ENCODE results near the gene SAAL1. TPM values are rescaled to one million over a fixed set of nuclear protein-coding genes. Genes with fewer than 3 reads are reported as not detected.

The SAAL1 gene
- total RNA-seq, 2 experiments from 2014 or later = 32.2 to 52.3 TPM

DNA sequence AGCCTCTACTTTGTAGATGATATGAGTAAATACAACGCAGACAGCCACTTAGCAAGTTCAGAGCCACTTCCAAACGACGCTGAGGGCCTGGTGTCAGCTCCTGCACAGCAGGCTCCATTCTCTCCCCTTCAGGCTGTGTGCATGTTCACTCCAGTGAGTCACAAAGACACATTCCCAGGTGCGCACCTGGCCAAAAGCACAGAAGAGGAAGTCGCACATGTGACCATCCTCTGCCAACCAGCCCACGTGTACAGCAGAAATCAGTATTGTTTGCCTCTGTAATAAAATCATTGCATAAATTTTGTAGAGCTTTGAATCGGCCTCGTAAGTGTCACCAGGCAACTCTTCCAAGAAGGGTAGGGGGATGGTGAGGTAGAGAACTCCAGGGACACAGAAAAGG is 40.3 kb downstream of the SAAL1 start:
- H3K9me3 ChIP-seq (ENCODE audit: low read length) = no peaks in the 10 kb centered on the region
- no peaks in the 10 kb centered on the region for H4K20me1 ChIP-seq (ENCODE audit: insufficient read depth, low read length)
- no peaks in the 10 kb centered on the region for H3K79me2 ChIP-seq (ENCODE audit: insufficient read depth, low read depth, low read length)
- no peak overlapping the region for H3K4me3 ChIP-seq (ENCODE audit: low read depth, low read length, poor library complexity, severe bottlenecking)
- H2AFZ ChIP-seq (ENCODE audit: low read length) = peak overlapping the region; percentile 80
- ChIA-PET POLR2A (interaction anchor here (1.5 kb wide), 1 partner anchor 33 kb away, joined by 3 read pairs; no protein-coding TSS in a partner anchor), CTCF (ENCODE audit: unreplicated experiment) (no interaction called here)
- no TSS peak for BruUV-seq (replicated peaks)
- H3K9me2 ChIP-seq (ENCODE audit: insufficient read depth, low read length) = no peaks in the 10 kb centered on the region
- DNase-seq (ENCODE audit: low spot score) = peak; percentile 83
- peak overlapping the region; percentile 52 for H3K4me2 ChIP-seq (ENCODE audit: low read length)
- no peak for TF ChIP-seq EZH2phosphoT487 (IDR thresholded peaks at IDR 0.05; ENCODE audit: borderline replicate concordance, low read depth, low read length)
- TF ChIP-seq, protein P1, sequence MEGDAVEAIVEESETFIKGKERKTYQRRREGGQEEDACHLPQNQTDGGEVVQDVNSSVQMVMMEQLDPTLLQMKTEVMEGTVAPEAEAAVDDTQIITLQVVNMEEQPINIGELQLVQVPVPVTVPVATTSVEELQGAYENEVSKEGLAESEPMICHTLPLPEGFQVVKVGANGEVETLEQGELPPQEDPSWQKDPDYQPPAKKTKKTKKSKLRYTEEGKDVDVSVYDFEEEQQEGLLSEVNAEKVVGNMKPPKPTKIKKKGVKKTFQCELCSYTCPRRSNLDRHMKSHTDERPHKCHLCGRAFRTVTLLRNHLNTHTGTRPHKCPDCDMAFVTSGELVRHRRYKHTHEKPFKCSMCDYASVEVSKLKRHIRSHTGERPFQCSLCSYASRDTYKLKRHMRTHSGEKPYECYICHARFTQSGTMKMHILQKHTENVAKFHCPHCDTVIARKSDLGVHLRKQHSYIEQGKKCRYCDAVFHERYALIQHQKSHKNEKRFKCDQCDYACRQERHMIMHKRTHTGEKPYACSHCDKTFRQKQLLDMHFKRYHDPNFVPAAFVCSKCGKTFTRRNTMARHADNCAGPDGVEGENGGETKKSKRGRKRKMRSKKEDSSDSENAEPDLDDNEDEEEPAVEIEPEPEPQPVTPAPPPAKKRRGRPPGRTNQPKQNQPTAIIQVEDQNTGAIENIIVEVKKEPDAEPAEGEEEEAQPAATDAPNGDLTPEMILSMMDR (conservative IDR thresholded peaks at IDR 0.05; ENCODE audit: low read length) = no peak
- H3K27ac ChIP-seq (ENCODE audit: low read depth, low read length, poor library complexity, severe bottlenecking) = no peak overlapping the region
- peaks cover 17% of the 10 kb centered on the region for H3K4me1 ChIP-seq (ENCODE audit: insufficient read depth, low read length, poor library complexity, severe bottlenecking)
- intact Hi-C loops (cut with micrococcal nuclease; ENCODE audit: unreplicated experiment) = no loop called here
- no peaks in the 10 kb centered on the region for H3K36me3 ChIP-seq (ENCODE audit: insufficient read depth, low read length)

GRCh38 chr11:18064450-18065054 is 41.3 kb downstream of the SAAL1 start:
- Histone ChIP-seq H3K36me3 (ENCODE audit: insufficient read depth, low read length) (no peaks in the 10 kb centered on the region), H3K9me2 (ENCODE audit: insufficient read depth, low read length) (no peaks in the 10 kb centered on the region), H3K27ac (ENCODE audit: low read depth, low read length, poor library complexity, severe bottlenecking) (no peak overlapping the region), H4K20me1 (ENCODE audit: insufficient read depth, low read length) (no peaks in the 10 kb centered on the region), H3K9me3 (ENCODE audit: low read length) (no peaks in the 10 kb centered on the region), H3K4me3 (ENCODE audit: low read depth, low read length, poor library complexity, severe bottlenecking) (no peak overlapping the region), H3K79me2 (ENCODE audit: insufficient read depth, low read depth, low read length) (no peaks in the 10 kb centered on the region), H3K4me1 (ENCODE audit: insufficient read depth, low read length, poor library complexity, severe bottlenecking) (peaks cover 17% of the 10 kb centered on the region), H3K4me2 (ENCODE audit: low read length) (no peak overlapping the region), H2AFZ (ENCODE audit: low read length) (no peak overlapping the region)
- POLR2A ChIA-PET = interaction anchor here (1.5 kb wide), 1 partner anchor 34 kb away, joined by 3 read pairs; no protein-coding TSS in a partner anchor
- intact Hi-C loops (cut with micrococcal nuclease; ENCODE audit: unreplicated experiment) = no loop called here
- TF ChIP-seq, protein P1 (conservative IDR thresholded peaks at IDR 0.05; ENCODE audit: low read length) = no peak
- TF ChIP-seq EZH2phosphoT487 (IDR thresholded peaks at IDR 0.05; ENCODE audit: borderline replicate concordance, low read depth, low read length) = no peak
- CTCF ChIA-PET (ENCODE audit: unreplicated experiment) = no interaction called here
- DNase-seq (ENCODE audit: low spot score) = no peak
- no TSS peak for BruUV-seq (replicated peaks)

DNA sequence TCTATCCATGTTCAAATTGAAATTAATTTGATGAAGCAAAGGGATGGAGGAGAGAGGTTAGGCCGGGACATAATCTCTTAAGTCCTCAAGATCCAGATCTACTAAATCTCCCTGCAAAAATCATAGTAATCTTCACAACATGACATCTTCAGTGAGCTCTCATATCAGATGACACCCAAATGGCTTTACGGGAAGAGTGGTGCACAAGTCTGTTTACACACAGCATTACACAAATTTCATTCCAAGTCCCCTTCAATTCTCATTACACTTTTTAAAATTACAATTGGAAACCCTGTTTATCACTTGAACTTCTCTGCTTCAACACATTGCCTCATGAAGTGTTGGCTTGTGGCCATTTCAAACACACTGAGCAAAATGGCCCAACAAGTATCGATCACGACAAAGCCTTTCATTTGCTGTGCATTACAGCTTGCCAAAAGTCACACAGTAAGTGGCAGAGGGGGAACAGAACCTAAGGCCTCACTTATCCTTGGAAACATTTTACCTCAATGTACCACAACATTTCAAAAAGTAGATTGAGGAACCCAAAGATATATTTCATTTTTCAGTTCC is 41.9 kb downstream of the SAAL1 start:
- POLR2A ChIA-PET = no interaction called here
- TF ChIP-seq, protein P1 (conservative IDR thresholded peaks at IDR 0.05; ENCODE audit: low read length) = no peak
- TF ChIP-seq EZH2phosphoT487 (IDR thresholded peaks at IDR 0.05; ENCODE audit: borderline replicate concordance, low read depth, low read length) = no peak
- H3K4me1 ChIP-seq (ENCODE audit: insufficient read depth, low read length, poor library complexity, severe bottlenecking) = peaks cover 17% of the 10 kb centered on the region
- no peak overlapping the region for H3K4me3 ChIP-seq (ENCODE audit: low read depth, low read length, poor library complexity, severe bottlenecking)
- no peak overlapping the region for H2AFZ ChIP-seq (ENCODE audit: low read length)
- DNase-seq (ENCODE audit: low spot score) = no peak
- intact Hi-C loops (cut with micrococcal nuclease; ENCODE audit: unreplicated experiment) = no loop called here
- H3K4me2 ChIP-seq (ENCODE audit: low read length) = no peak overlapping the region
- BruUV-seq (replicated peaks) = no TSS peak
- CTCF ChIA-PET (ENCODE audit: unreplicated experiment) = no interaction called here
- no peaks in the 10 kb centered on the region for H3K79me2 ChIP-seq (ENCODE audit: insufficient read depth, low read depth, low read length)
- no peaks in the 10 kb centered on the region for H3K9me2 ChIP-seq (ENCODE audit: insufficient read depth, low read length)
- no peaks in the 10 kb centered on the region for H3K36me3 ChIP-seq (ENCODE audit: insufficient read depth, low read length)
- no peaks in the 10 kb centered on the region for H3K9me3 ChIP-seq (ENCODE audit: low read length)
- no peaks in the 10 kb centered on the region for H4K20me1 ChIP-seq (ENCODE audit: insufficient read depth, low read length)
- H3K27ac ChIP-seq (ENCODE audit: low read depth, low read length, poor library complexity, severe bottlenecking) = no peak overlapping the region
